ENCODE measurements around the gene PRCD.
"Not testable (repeated sequence)": the region's sequence is repeated elsewhere in the genome, so short reads cannot be mapped to it uniquely, and the experiment has no call there.

DNA sequence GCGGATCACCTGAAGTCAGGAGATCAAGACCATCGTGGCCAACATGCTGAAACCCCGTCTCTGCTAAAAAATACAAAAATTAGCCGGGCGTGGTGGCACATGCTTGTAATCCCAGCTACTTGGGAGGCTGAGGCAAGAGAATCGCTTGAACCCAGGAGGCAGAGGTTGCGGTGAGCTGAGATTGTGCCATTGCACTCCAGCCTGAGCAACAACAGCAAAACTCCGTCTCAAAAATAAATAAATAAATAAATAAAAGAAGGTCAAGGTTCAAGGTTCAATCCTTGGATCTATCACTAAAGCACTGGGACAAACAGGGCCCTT, 14.4 kb upstream of the PRCD start:
- TF ChIP-seq EZH2phosphoT487 (IDR thresholded peaks at IDR 0.05; ENCODE audit: insufficient read depth, low read depth); EZH2 (IDR thresholded peaks at IDR 0.05; ENCODE audit: insufficient read depth, poor library complexity, severe bottlenecking): not testable (repeated sequence)

Measured in GM23248 (cell line).